K562 (cell line): ENCODE measurements around the gene MND1. TPM values are rescaled to one million over a fixed set of nuclear protein-coding genes. Genes with fewer than 3 reads are reported as not detected.
A peak's percentile ranks its signal among the peaks of the same experiment; 100 is the strongest.

ENCODE experiments used
- ARID1B ChIP-seq: fragments of 450-650 bp; IDR thresholded peaks from 2 replicates; pipeline ENCODE4 v1.6.1; 2016; ENCODE audit warnings: antibody characterized with exemption, mild to moderate bottlenecking, inconsistent platforms
- CTCF ChIP-seq, 3 experiments: IDR thresholded peaks in 2 of 3; conservative IDR thresholded peaks in 1 of 3; 2 replicates each; pipeline ENCODE4 v1.5.1; 2011 to 2012; ENCODE audit warnings: low read length in 3 of 3, mild to moderate bottlenecking in 3 of 3, control low read depth in 2 of 3, improper control_type of control experiment in 1 of 3, inconsistent platforms in 1 of 3, low read depth in 1 of 3, mixed read lengths in 1 of 3, moderate library complexity in 1 of 3; ENCODE audit not compliant: insufficient read depth in 2 of 3
- CXXC5 ChIP-seq: fragments of 250-450 bp; sonication (Bioruptor Pico); IDR thresholded peaks from 2 replicates; pipeline ENCODE4 v1.8.0; 2022; ENCODE audit warnings: inconsistent platforms, mild to moderate bottlenecking, moderate library complexity
- HIVEP1 ChIP-seq: fragments of 250-450 bp; sonication (Bioruptor Pico); IDR thresholded peaks from 2 replicates; pipeline ENCODE4 v1.4.0; 2020; ENCODE audit warnings: mild to moderate bottlenecking
- JUND ChIP-seq, 2 experiments: IDR thresholded peaks; 2 replicates in 1 of 2; 3 replicates in 1 of 2; pipeline ENCODE4 v1.6.1; 2011; ENCODE audit warnings: borderline replicate concordance in 2 of 2, low read depth in 2 of 2, low read length in 2 of 2, improper control_type of control experiment in 1 of 2, missing biosample characterization in 1 of 2, missing genetic modification characterization in 1 of 2, missing genetic modification reagents in 1 of 2
- L3MBTL2 ChIP-seq: fragments of 450-650 bp; IDR thresholded peaks from 2 replicates; pipeline ENCODE4 v1.6.1; 2016; ENCODE audit warnings: mild to moderate bottlenecking, moderate library complexity
- MEF2A ChIP-seq: IDR thresholded peaks from 2 replicates; pipeline ENCODE4 v1.6.1; 2011; ENCODE audit warnings: low read depth, mild to moderate bottlenecking, low read length, moderate library complexity; ENCODE audit not compliant: control insufficient read depth
- MTA3 ChIP-seq: fragments of 450-650 bp; formaldehyde crosslinking; IDR thresholded peaks from 2 replicates; pipeline ENCODE4 v1.6.1; 2017; ENCODE audit warnings: mild to moderate bottlenecking, borderline replicate concordance
- PBX2 ChIP-seq, 2 experiments: IDR thresholded peaks in 1 of 2; conservative IDR thresholded peaks in 1 of 2; 2 replicates each; pipeline ENCODE4 v1.6.1; 2016; ENCODE audit warnings: low read depth in 2 of 2, mild to moderate bottlenecking in 1 of 2, missing compliant biosample characterization in 1 of 2, missing genetic modification characterization in 1 of 2, moderate library complexity in 1 of 2
- SRSF7 ChIP-seq: fragments of 200-400 bp; formaldehyde crosslinking; optimal IDR thresholded peaks from 2 replicates; pipeline ENCODE3; 2017; ENCODE audit warnings: mild to moderate bottlenecking, low read depth, low read length
- ZBTB40 ChIP-seq, 2 experiments: fragments of 450-650 bp in 1 of 2; sonication (generic) in 1 of 2; formaldehyde crosslinking in 1 of 2; IDR thresholded peaks; 2 replicates each; pipeline versions ENCODE4 v1.7.1 to v1.9.0; 2016 to 2022; ENCODE audit warnings: inconsistent platforms in 1 of 2, mild to moderate bottlenecking in 1 of 2, missing genetic modification reagents in 1 of 2
- ZEB2 ChIP-seq: fragments of 450-650 bp; IDR thresholded peaks from 2 replicates; pipeline ENCODE4 v1.6.1; 2016
- polyA plus RNA-seq, 8 experiments: library from polyadenylated mRNA; depleted of rRNA in 4 of 8; stranded (reverse) in 5 of 8; unstranded in 3 of 8; fragments of >200 nt; fragmentation: Nextera tagmentation in 2 of 8; fragmentation: Illumina TruSeq in 1 of 8; extraction: Ambion mirVana in 2 of 8; extraction: Trizol in 1 of 8; gene quantifications; 2 replicates each; pipeline versions ENCODE4 v1.2.1 to v1.2.3, GENCODE V29; 2011 to 2014; ENCODE audit warnings: inconsistent platforms in 1 of 8, missing spikeins in 1 of 8
- total RNA-seq, 7 experiments: library from RNA; depleted of rRNA in 6 of 7; stranded (reverse); fragments of >200 nt in 6 of 7; fragmentation: Illumina TruSeq in 2 of 7; extraction: Trizol in 2 of 7; gene quantifications; 2 replicates each; pipeline versions ENCODE4 v1.2.1 to v1.2.3, GENCODE V29; 2011 to 2021; ENCODE audit warnings: low replicate concordance in 1 of 7

MND1 gene
- total and polyA plus RNA-seq, 9 of the 15 experiments (the other 6 are each of a cell fraction or from before 2014, with no cell fraction given): 35.3 to 94.1 (median 59.9) TPM

- peak; percentile 54 for TF ChIP-seq ZBTB40 (IDR thresholded peaks at IDR 0.05)
- no peak for TF ChIP-seq ZBTB40 (CRISPR knock-in tag; IDR thresholded peaks at IDR 0.05)
- TF ChIP-seq L3MBTL2: peak; percentile 52; the same call in 1 of the 2 replicates
- TF ChIP-seq SRSF7: no peak
- TF ChIP-seq CTCF (IDR thresholded peaks at IDR 0.05 in 2 of 3, conservative IDR thresholded peaks at IDR 0.05 in 1 of 3; ENCODE audit: insufficient read depth in 2 of 3, low read depth in 1 of 3, low read length in 3 of 3): no peak
- TF ChIP-seq MTA3: peak; percentile 60; the same call in 1 of the 2 replicates
- 0 out of 2 replicates have a peak, but pooled peaks have one; percentile 16 for TF ChIP-seq ZEB2
- TF ChIP-seq CXXC5 (CRISPR knock-in tag): no peak
- peak; percentile 65; the same call in 1 of the 2 replicates for TF ChIP-seq ARID1B
- no peak for TF ChIP-seq HIVEP1 (CRISPR knock-in tag)
- TF ChIP-seq JUND (IDR thresholded peaks at IDR 0.05; ENCODE audit: borderline replicate concordance, low read depth, low read length): peak; percentile 92
- TF ChIP-seq JUND (tag; IDR thresholded peaks at IDR 0.05; ENCODE audit: borderline replicate concordance, low read depth, low read length): peak; percentile 93; the same call in 2 of the 3 replicates
- TF ChIP-seq MEF2A: peak; percentile 85; the same call in 1 of the 2 replicates
- TF ChIP-seq PBX2 (CRISPR knock-in tag; IDR thresholded peaks at IDR 0.05; ENCODE audit: low read depth): no peak
- peak; percentile 55 for TF ChIP-seq PBX2 (tag; conservative IDR thresholded peaks at IDR 0.05; ENCODE audit: low read depth)
Measured at GRCh38 chr4:153341575-153342090, 2.9 kb upstream of the MND1 start (continued).
